Subcutaneous adipose tissue (tissue), 4 donors: ENCODE data around the gene QSOX2. TPM values are rescaled to one million over a fixed set of nuclear protein-coding genes. Genes with fewer than 3 reads are reported as not detected.

Experiments used
- CTCF ChIP-seq: fragments of 450-650 bp; IDR thresholded peaks from one replicate; pipeline ENCODE4 v1.5.1; 2016; ENCODE audit warnings: low read depth, mild to moderate bottlenecking, control low read depth, antibody characterized with exemption, moderate library complexity
- total RNA-seq, 4 donors: library from RNA; depleted of rRNA; stranded (reverse); fragments of >200 nt; gene quantifications; one replicate each; pipeline ENCODE4 v1.1.0, GENCODE V29; 2016

The QSOX2 gene
- total RNA-seq, 4 donors from 2014 or later = 3.7 to 5.3 (median 4.5) TPM

- no peak for TF ChIP-seq CTCF
These were observed 5.9 kb upstream of the QSOX2 start for GRCh38 chr9:136251264-136252115.

GRCh38 chr9:136250676-136251075 lies 5.1 kb upstream of the QSOX2 start:
- TF ChIP-seq CTCF = no peak

GRCh38 chr9:136249877-136250559 lies 4.4 kb upstream of the QSOX2 start:
- no peak for TF ChIP-seq CTCF

- TF ChIP-seq CTCF = no peak
These were observed 3.6 kb upstream of the QSOX2 start for GRCh38 chr9:136248951-136249876.

GRCh38 chr9:136247947-136248637 lies 2.5 kb upstream of the QSOX2 start:
- no peak for TF ChIP-seq CTCF

- TF ChIP-seq CTCF = no peak
These were observed 1.9 kb upstream of the QSOX2 start for GRCh38 chr9:136247551-136247916.
